GM12865 (cell line): ENCODE results near the gene C1orf146.
"Not testable (repeated sequence)": the region's sequence is repeated elsewhere in the genome, so short reads cannot be mapped to it uniquely, and the experiment has no call there.

Experiments
- DNase-seq: peaks from one replicate; pipeline ENCODE4 v3.0.0; 2010; ENCODE audit warnings: low read depth
- H3K4me3 ChIP-seq: 2 replicates; pipeline ENCODE4 v1.5.1; 2011; ENCODE audit warnings: mild to moderate bottlenecking, low read depth, low read length, control low read depth
- CTCF ChIP-seq: IDR thresholded peaks from 2 replicates; pipeline ENCODE4 v1.5.1; 2011; ENCODE audit warnings: low read length, control low read depth, low read depth, inconsistent platforms; ENCODE audit not compliant: insufficient read depth; ENCODE audit errors: missing control alignments

The C1orf146 gene

GRCh38 chr1:92259350-92259749 lies 41.6 kb downstream of the C1orf146 start:
- no peak for DNase-seq
- no peak overlapping the region for H3K4me3 ChIP-seq
- no peak for TF ChIP-seq CTCF

- no peak for DNase-seq
- no peak overlapping the region for H3K4me3 ChIP-seq
- no peak for TF ChIP-seq CTCF
Measured at GRCh38 chr1:92262516-92262915, 44.8 kb downstream of the C1orf146 start.

GRCh38 chr1:92273039-92273438 lies 55.3 kb downstream of the C1orf146 start:
- H3K4me3 ChIP-seq, result no peak overlapping the region
- TF ChIP-seq CTCF, result no peak
- no peak for DNase-seq

GRCh38 chr1:92274939-92275338 lies 57.2 kb downstream of the C1orf146 start:
- no peak for TF ChIP-seq CTCF
- no peak overlapping the region for H3K4me3 ChIP-seq
- DNase-seq, result no peak

GRCh38 chr1:92276082-92276481 lies 58.4 kb downstream of the C1orf146 start:
- DNase-seq, result no peak
- TF ChIP-seq CTCF, result no peak
- H3K4me3 ChIP-seq, result no peak overlapping the region

GRCh38 chr1:92277105-92277723 lies 59.5 kb downstream of the C1orf146 start:
- TF ChIP-seq CTCF, result no peak
- no peak overlapping the region for H3K4me3 ChIP-seq
- DNase-seq, result no peak

GRCh38 chr1:92279781-92280180 lies 62.1 kb downstream of the C1orf146 start:
- not testable (repeated sequence) for H3K4me3 ChIP-seq, DNase-seq

- not testable (repeated sequence) for DNase-seq, H3K4me3 ChIP-seq
Measured at GRCh38 chr1:92281411-92281810, 63.7 kb downstream of the C1orf146 start.
